ENCODE results near the gene SPC24. TPM values are rescaled to one million over a fixed set of nuclear protein-coding genes. Genes with fewer than 3 reads are reported as not detected.
"Not testable (repeated sequence)": the region's sequence is repeated elsewhere in the genome, so short reads cannot be mapped to it uniquely, and the experiment has no call there.

Gene SPC24
- total RNA-seq, 1 donor from 2014 or later: 2.7 TPM

- H3K27me3 ChIP-seq: no peaks in the 10 kb centered on the region
- H3K4me3 ChIP-seq: no peak overlapping the region
- TF ChIP-seq POLR2A (IDR thresholded peaks at IDR 0.05) (no peak), POLR2AphosphoS5 (IDR thresholded peaks at IDR 0.05; ENCODE audit: insufficient read depth in 1 of 2, low read depth in 1 of 2) (no peak), CTCF (IDR thresholded peaks at IDR 0.05) (no peak)
- H3K27ac ChIP-seq: no peak overlapping the region
- H3K4me1 ChIP-seq: peaks cover 4% of the 10 kb centered on the region
- intact Hi-C loops (cut with DNase I): no loop called here
- peaks cover 0 to 72% of the 10 kb centered on the region in 2 donors for H3K36me3 ChIP-seq
- no peaks in the 10 kb centered on the region for H3K9me3 ChIP-seq
- no peak for DNase-seq (ENCODE audit: extremely low spot score in 2 of 2)
Observed at GRCh38 chr19:11123114-11123513, 32.5 kb downstream of the SPC24 start.

GRCh38 chr19:11121963-11122362, 33.6 kb downstream of the SPC24 start:
- H3K4me3 ChIP-seq; H3K27ac ChIP-seq; H3K4me1 ChIP-seq; H3K9me3 ChIP-seq; H3K27me3 ChIP-seq; DNase-seq (ENCODE audit: extremely low spot score in 2 of 2); intact Hi-C loops (cut with DNase I): not testable (repeated sequence)
- H3K36me3 ChIP-seq: peaks cover 0 to 68% of the 10 kb centered on the region in 2 donors

GRCh38 chr19:11116507-11116906, 39.1 kb downstream of the SPC24 start:
- intact Hi-C loops (cut with DNase I): loop anchor here (10.0 kb wide), 1 partner anchor 182 kb away; no protein-coding TSS in a partner anchor
- Histone ChIP-seq H3K4me1 (no peaks in the 10 kb centered on the region), H3K9me3 (no peaks in the 10 kb centered on the region), H3K36me3 (peaks cover 0 to 90% of the 10 kb centered on the region in 2 donors), H3K4me3 (no peak overlapping the region), H3K27ac (no peak overlapping the region), H3K27me3 (no peaks in the 10 kb centered on the region)
- TF ChIP-seq CTCF (IDR thresholded peaks at IDR 0.05) (no peak), POLR2A (IDR thresholded peaks at IDR 0.05) (no peak), POLR2AphosphoS5 (IDR thresholded peaks at IDR 0.05; ENCODE audit: insufficient read depth in 1 of 2, low read depth in 1 of 2) (no peak)
- no peak for DNase-seq (ENCODE audit: extremely low spot score in 2 of 2)

- DNase-seq (ENCODE audit: extremely low spot score in 2 of 2): no peak
- Histone ChIP-seq H3K4me3 (no peak overlapping the region), H3K9me3 (no peaks in the 10 kb centered on the region), H3K27me3 (no peaks in the 10 kb centered on the region), H3K27ac (no peak overlapping the region), H3K4me1 (no peaks in the 10 kb centered on the region), H3K36me3 (peaks cover 0 to 89% of the 10 kb centered on the region in 2 donors)
- TF ChIP-seq POLR2AphosphoS5 (IDR thresholded peaks at IDR 0.05; ENCODE audit: insufficient read depth in 1 of 2, low read depth in 1 of 2) (peak in 1 of 2 donors; percentile 18), POLR2A (IDR thresholded peaks at IDR 0.05) (no peak)
- intact Hi-C loops (cut with DNase I): loop anchor here (10.0 kb wide), 1 partner anchor 181 kb away; no protein-coding TSS in a partner anchor
Observed at GRCh38 chr19:11115895-11116446, 39.6 kb downstream of the SPC24 start.

GRCh38 chr19:11115042-11115441, 40.5 kb downstream of the SPC24 start:
- intact Hi-C loops (cut with DNase I): loop anchor here (10.0 kb wide), 1 partner anchor 180 kb away; no protein-coding TSS in a partner anchor
- peaks cover 0 to 89% of the 10 kb centered on the region in 2 donors for H3K36me3 ChIP-seq
- DNase-seq (ENCODE audit: extremely low spot score in 2 of 2): no peak
- H3K4me1 ChIP-seq: no peaks in the 10 kb centered on the region
- H3K9me3 ChIP-seq: no peaks in the 10 kb centered on the region
- H3K4me3 ChIP-seq: no peak overlapping the region
- H3K27me3 ChIP-seq: no peaks in the 10 kb centered on the region
- no peak overlapping the region for H3K27ac ChIP-seq
- TF ChIP-seq CTCF (IDR thresholded peaks at IDR 0.05): no peak
- no peak for TF ChIP-seq POLR2AphosphoS5 (IDR thresholded peaks at IDR 0.05; ENCODE audit: insufficient read depth in 1 of 2, low read depth in 1 of 2)
- no peak for TF ChIP-seq POLR2A (IDR thresholded peaks at IDR 0.05)

- intact Hi-C loops (cut with DNase I): loop anchor here (10.0 kb wide), 1 partner anchor 178 kb away; no protein-coding TSS in a partner anchor
- peaks cover 0 to 89% of the 10 kb centered on the region in 2 donors for H3K36me3 ChIP-seq
Observed at GRCh38 chr19:11113140-11113708, 42.4 kb downstream of the SPC24 start.

More at GRCh38 chr19:11113140-11113708, 42.4 kb downstream of the SPC24 start:
- Histone ChIP-seq H3K4me3 (no peak overlapping the region), H3K27me3 (no peaks in the 10 kb centered on the region), H3K4me1 (no peaks in the 10 kb centered on the region), H3K9me3 (no peaks in the 10 kb centered on the region), H3K27ac (no peak overlapping the region)
- TF ChIP-seq POLR2AphosphoS5 (IDR thresholded peaks at IDR 0.05; ENCODE audit: insufficient read depth in 1 of 2, low read depth in 1 of 2): no peak
- no peak for TF ChIP-seq CTCF (IDR thresholded peaks at IDR 0.05)
- no peak for TF ChIP-seq POLR2A (IDR thresholded peaks at IDR 0.05)
- no peak for DNase-seq (ENCODE audit: extremely low spot score in 2 of 2)

All from vagina (tissue), 2 donors.